NCI-H1092 treated with DMSO at 0.1 percent for 48 hours (cell line): Measurements from ENCODE around the gene SLC25A42.

ENCODE experiments used
- DNase-seq: peaks from one replicate; lab custom pipeline; 2025; lab: John Stamatoyannopoulos, UW

The SLC25A42 gene

GRCh38 chr19:19051478-19052213, 12.1 kb upstream of the SLC25A42 start:
- no peak for DNase-seq

- DNase-seq: no peak
Observed at GRCh38 chr19:19052921-19053320, 10.9 kb upstream of the SLC25A42 start.

GRCh38 chr19:19053508-19054314, 10.1 kb upstream of the SLC25A42 start:
- DNase-seq: peak; percentile 17

GRCh38 chr19:19054315-19054938, 9.4 kb upstream of the SLC25A42 start:
- DNase-seq: no peak

- DNase-seq: no peak
Observed at GRCh38 chr19:19054939-19055440, 8.8 kb upstream of the SLC25A42 start.

- DNase-seq: no peak
Observed at GRCh38 chr19:19055701-19056100, 8.1 kb upstream of the SLC25A42 start.

- no peak for DNase-seq
Observed at GRCh38 chr19:19056636-19057275, 7.0 kb upstream of the SLC25A42 start.

- DNase-seq: no peak
Observed at GRCh38 chr19:19057317-19057716, 6.5 kb upstream of the SLC25A42 start.

- no peak for DNase-seq
Observed at GRCh38 chr19:19057720-19058119, 6.1 kb upstream of the SLC25A42 start.

- no peak for DNase-seq
Observed at GRCh38 chr19:19059018-19059836, 4.6 kb upstream of the SLC25A42 start.

- DNase-seq: peak; percentile 39
Observed at GRCh38 chr19:19059837-19060611, 3.8 kb upstream of the SLC25A42 start.

- peak; percentile 58 for DNase-seq
Observed at GRCh38 chr19:19061506-19061905, 2.3 kb upstream of the SLC25A42 start.

- DNase-seq: no peak
Observed at GRCh38 chr19:19062454-19063182, 1.2 kb upstream of the SLC25A42 start.

- peak; percentile 58 for DNase-seq
Observed at GRCh38 chr19:19064098-19064722, 416 bp downstream of the SLC25A42 start.

GRCh38 chr19:19064811-19065745, 1.3 kb downstream of the SLC25A42 start:
- DNase-seq: no peak

GRCh38 chr19:19067276-19068072, 3.7 kb downstream of the SLC25A42 start:
- DNase-seq: no peak
